A549 (cell line): ENCODE measurements around the gene C1orf141. TPM values are rescaled to one million over a fixed set of nuclear protein-coding genes. Genes with fewer than 3 reads are reported as not detected.

Experiments
- ATAC-seq, 2 experiments: fragments of 200-7000 bp in 1 of 2; fragments of >200 bp in 1 of 2; cut with Nextera tagmentation in 1 of 2; cut with Tn5 transposase in 1 of 2; 3 replicates each; pipeline versions ENCODE4 v1.8.0 to v1.9.1; 2018 to 2020; ENCODE audit warnings: mild to moderate bottlenecking in 1 of 2, moderate library complexity in 1 of 2
- CTCF ChIA-PET: fragments of 300-600 bp; sonication (Branson Sonifier 250); formaldehyde crosslinking; extraction: SDS; loops from one replicate; lab custom pipeline; 2021; ENCODE audit warnings: antibody characterized with exemption, inconsistent platforms; lab: Yijun Ruan, JAX
- POLR2A ChIA-PET: fragments of 350-600 bp; formaldehyde crosslinking; extraction: SDS; loops from one replicate; lab custom pipeline; 2021; ENCODE audit warnings: antibody characterized with exemption, inconsistent platforms; lab: Yijun Ruan, JAX
- DNase-seq, 2 experiments: peaks; one replicate each; pipeline versions ENCODE4 v3.0.0 to v3.0.0-alpha.2; 2011 to 2016; ENCODE audit warnings: low read depth in 1 of 2, low spot score in 1 of 2
- FAIRE-seq: peaks from 2 replicates; lab custom pipeline; 2011; peaks lifted over from hg19 to GRCh38; lab: Jason Lieb, UNC
- H3K27ac ChIP-seq, 2 experiments: fragments of >200 bp; sonication (Bioruptor Twin); formaldehyde crosslinking; 3 replicates each; pipeline ENCODE4 v1.5.1; 2016 to 2017
- H3K4me1 ChIP-seq: fragments of >200 bp; sonication (Bioruptor Twin); formaldehyde crosslinking; 3 replicates; pipeline ENCODE4 v1.6.1; 2016
- H3K4me2 ChIP-seq: fragments of >200 bp; sonication (Bioruptor Twin); formaldehyde crosslinking; 3 replicates; pipeline ENCODE4 v1.6.1; 2016
- H3K4me3 ChIP-seq: fragments of >200 bp; sonication (Bioruptor Twin); formaldehyde crosslinking; 3 replicates; pipeline ENCODE4 v1.5.1; 2016
- H3K9me3 ChIP-seq: fragments of >200 bp; sonication (Bioruptor Twin); formaldehyde crosslinking; 3 replicates; pipeline ENCODE4 v1.6.1; 2016
- CBX2 ChIP-seq: fragments of 200-600 bp; sonication (generic); IDR thresholded peaks from 2 replicates; pipeline ENCODE4 v1.6.1; 2016; ENCODE audit warnings: low read depth, mild to moderate bottlenecking, borderline replicate concordance
- CBX8 ChIP-seq: fragments of 200-600 bp; sonication (generic); IDR thresholded peaks from 2 replicates; pipeline ENCODE4 v1.6.1; 2016
- CEBPB ChIP-seq, 2 experiments: fragments of >200 bp in 1 of 2; sonication (Bioruptor Twin) in 1 of 2; formaldehyde crosslinking in 1 of 2; IDR thresholded peaks; 2 replicates each; pipeline ENCODE4 v1.6.1; 2012 to 2016
- CHD4 ChIP-seq: fragments of 200-600 bp; sonication (generic); IDR thresholded peaks from 2 replicates; pipeline ENCODE4 v1.6.1; 2016; ENCODE audit warnings: antibody characterized with exemption, mild to moderate bottlenecking, borderline replicate concordance
- EHF ChIP-seq: fragments of 250-450 bp; sonication (Bioruptor Pico); IDR thresholded peaks from 2 replicates; pipeline ENCODE4 v1.5.0; 2020; ENCODE audit warnings: mild to moderate bottlenecking
- EHMT2 ChIP-seq: fragments of 200-600 bp; sonication (generic); IDR thresholded peaks from 2 replicates; pipeline ENCODE4 v1.6.1; 2016; ENCODE audit warnings: antibody characterized with exemption, low read depth, mild to moderate bottlenecking, moderate library complexity
- ESRRA ChIP-seq: fragments of 150-350 bp; IDR thresholded peaks from 2 replicates; pipeline ENCODE4 v1.6.1; 2014; ENCODE audit warnings: mild to moderate bottlenecking, low read length, borderline replicate concordance
- FOSB ChIP-seq: fragments of 250-450 bp; sonication (Bioruptor Pico); IDR thresholded peaks from 2 replicates; pipeline ENCODE4 v1.5.0; 2020; ENCODE audit warnings: mild to moderate bottlenecking, moderate library complexity
- FOSL2 ChIP-seq, 2 experiments: fragments of 450-650 bp in 1 of 2; fragments of >200 bp in 1 of 2; sonication (Bioruptor Twin) in 1 of 2; formaldehyde crosslinking; IDR thresholded peaks; 2 replicates each; pipeline versions ENCODE4 v1.5.0 to v1.6.1; 2016 to 2020; ENCODE audit warnings: mild to moderate bottlenecking in 1 of 2, moderate library complexity in 1 of 2
- HEYL ChIP-seq: fragments of 250-450 bp; sonication (Bioruptor Pico); IDR thresholded peaks from 2 replicates; pipeline ENCODE4 v1.8.0; 2021; ENCODE audit warnings: mild to moderate bottlenecking, moderate library complexity
- HOXB13 ChIP-seq: fragments of 250-450 bp; sonication (Bioruptor Pico); IDR thresholded peaks from 2 replicates; pipeline ENCODE4 v1.5.0; 2020; ENCODE audit warnings: low read depth, mild to moderate bottlenecking, moderate library complexity
- MAFK ChIP-seq: fragments of 450-650 bp; IDR thresholded peaks from 2 replicates; pipeline ENCODE4 v1.6.1; 2014; ENCODE audit not compliant: partially characterized antibody
- NFE2L2 ChIP-seq: fragments of 150-350 bp; conservative IDR thresholded peaks from 2 replicates; pipeline ENCODE4 v1.6.1; 2014; ENCODE audit warnings: low read length
- NPAS2 ChIP-seq: fragments of 250-450 bp; sonication (Bioruptor Pico); IDR thresholded peaks from 2 replicates; pipeline ENCODE4 v1.8.0; 2022; ENCODE audit warnings: mild to moderate bottlenecking, moderate library complexity, borderline replicate concordance
- PHF8 ChIP-seq: fragments of 200-600 bp; sonication (generic); IDR thresholded peaks from 2 replicates; pipeline ENCODE4 v1.6.1; 2016; ENCODE audit warnings: low read depth, mild to moderate bottlenecking, antibody characterized with exemption, moderate library complexity, borderline replicate concordance
- RCOR1 ChIP-seq: fragments of 150-350 bp; IDR thresholded peaks from 2 replicates; pipeline ENCODE4 v1.6.1; 2014; ENCODE audit warnings: antibody characterized with exemption, low read length, low read depth
- RFX5 ChIP-seq: fragments of 450-650 bp; IDR thresholded peaks from 2 replicates; pipeline ENCODE4 v1.7.1; 2014; ENCODE audit warnings: antibody characterized with exemption, mild to moderate bottlenecking, moderate library complexity
- RNF2 ChIP-seq: fragments of 200-600 bp; sonication (generic); IDR thresholded peaks from 2 replicates; pipeline ENCODE4 v1.6.1; 2016; ENCODE audit warnings: low read depth, mild to moderate bottlenecking, antibody characterized with exemption, moderate library complexity, borderline replicate concordance
- TFCP2L1 ChIP-seq: fragments of 250-450 bp; sonication (Bioruptor Pico); IDR thresholded peaks from 2 replicates; pipeline ENCODE4 v1.5.0; 2021; ENCODE audit warnings: mild to moderate bottlenecking
- ZC3H11A ChIP-seq: fragments of 450-650 bp; IDR thresholded peaks from 2 replicates; pipeline ENCODE4 v1.6.1; 2014; ENCODE audit warnings: antibody characterized with exemption, mild to moderate bottlenecking
- ZNF302 ChIP-seq: fragments of 250-450 bp; sonication (Bioruptor Pico); IDR thresholded peaks from 2 replicates; pipeline ENCODE4 v1.9.0; 2021; ENCODE audit warnings: inconsistent platforms, mild to moderate bottlenecking, moderate library complexity
- WGBS: methylation state at CpG from one replicate; pipeline ENCODE4 v1.1.6; 2017; ENCODE audit errors: missing lambda C conversion rate; 5-methylcytosine and 5-hydroxymethylcytosine counted together
- polyA plus RNA-seq, 4 experiments: library from polyadenylated mRNA; depleted of rRNA in 3 of 4; stranded (reverse); fragments of >200 nt; fragmentation: RNase III in 1 of 4; extraction: RNeasy Plus Mini Kit Qiagen cat#74134 plus additional on column Dnase treatment in 1 of 4; gene quantifications; 2 replicates in 3 of 4; 3 replicates in 1 of 4; pipeline ENCODE4 v1.2.3, GENCODE V29; 2011 to 2017
- TF ChIP-seq, protein P1 (sequence below): IDR thresholded peaks from 2 replicates; pipeline ENCODE4 v1.6.1; 2012
- TF ChIP-seq, protein P2 (sequence below): IDR thresholded peaks from 2 replicates; pipeline ENCODE4 v1.6.1; 2012
- TF ChIP-seq, protein P3 (sequence below): fragments of 150-350 bp; IDR thresholded peaks from 2 replicates; pipeline ENCODE4 v1.6.1; 2014; ENCODE audit warnings: low read depth, mild to moderate bottlenecking, low read length
- TF ChIP-seq, protein P4 (sequence below): fragments of 450-650 bp; IDR thresholded peaks from 2 replicates; pipeline ENCODE4 v1.6.1; 2014; ENCODE audit warnings: antibody characterized with exemption

C1orf141 gene
- polyA plus RNA-seq, 2 of the 4 experiments (the other 2 are of a cell fraction) = not detected

DNA sequence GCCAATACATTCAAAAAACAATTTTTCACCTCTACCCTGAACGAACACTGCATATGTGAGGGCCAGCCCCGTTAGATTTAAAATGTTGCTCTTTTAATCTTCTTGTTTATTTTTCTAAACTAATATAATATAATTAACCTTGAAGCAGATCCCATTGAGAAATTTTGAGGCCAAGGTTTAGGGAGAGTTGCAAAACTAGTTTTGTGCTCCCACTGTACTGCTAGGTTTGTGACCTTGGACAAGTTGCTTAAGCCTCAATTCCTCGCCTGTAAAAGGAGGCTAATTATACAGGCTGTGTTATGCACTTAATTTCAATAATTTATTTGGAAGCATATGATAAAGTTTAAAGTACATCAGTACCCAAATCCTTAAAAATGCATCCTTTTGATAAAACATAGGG is 35.2 kb upstream of the C1orf141 start:
- FAIRE-seq (no peak), ATAC-seq (no peak), DNase-seq (no peak)
- Histone ChIP-seq H3K27ac (no peak overlapping the region), H3K9me3 (no peaks in the 10 kb centered on the region), H3K4me3 (no peak overlapping the region), H3K4me2 (no peak overlapping the region), H3K4me1 (no peaks in the 10 kb centered on the region)
- POLR2A ChIA-PET = no interaction called here
- 44% methylated on average over 3 of the region's 3 CpGs for WGBS
- CTCF ChIA-PET = interaction anchor here (0.6 kb wide), 1 partner anchor 41 kb away, joined by 3 read pairs; no protein-coding TSS in a partner anchor
- TF ChIP-seq, protein P1, sequence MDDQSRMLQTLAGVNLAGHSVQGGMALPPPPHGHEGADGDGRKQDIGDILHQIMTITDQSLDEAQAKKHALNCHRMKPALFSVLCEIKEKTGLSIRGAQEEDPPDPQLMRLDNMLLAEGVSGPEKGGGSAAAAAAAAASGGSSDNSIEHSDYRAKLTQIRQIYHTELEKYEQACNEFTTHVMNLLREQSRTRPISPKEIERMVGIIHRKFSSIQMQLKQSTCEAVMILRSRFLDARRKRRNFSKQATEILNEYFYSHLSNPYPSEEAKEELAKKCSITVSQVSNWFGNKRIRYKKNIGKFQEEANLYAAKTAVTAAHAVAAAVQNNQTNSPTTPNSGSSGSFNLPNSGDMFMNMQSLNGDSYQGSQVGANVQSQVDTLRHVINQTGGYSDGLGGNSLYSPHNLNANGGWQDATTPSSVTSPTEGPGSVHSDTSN = no peak
- TF ChIP-seq FOSL2 (IDR thresholded peaks at IDR 0.05) (no peak), FOSL2 (CRISPR knock-in tag; IDR thresholded peaks at IDR 0.05) (no peak), RCOR1 (no peak), CHD4 (no peak), ZC3H11A (no peak)
- TF ChIP-seq, protein P2, sequence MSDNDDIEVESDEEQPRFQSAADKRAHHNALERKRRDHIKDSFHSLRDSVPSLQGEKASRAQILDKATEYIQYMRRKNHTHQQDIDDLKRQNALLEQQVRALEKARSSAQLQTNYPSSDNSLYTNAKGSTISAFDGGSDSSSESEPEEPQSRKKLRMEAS = no peak
- TF ChIP-seq, all 56 proteins: peak for 0

DNA sequence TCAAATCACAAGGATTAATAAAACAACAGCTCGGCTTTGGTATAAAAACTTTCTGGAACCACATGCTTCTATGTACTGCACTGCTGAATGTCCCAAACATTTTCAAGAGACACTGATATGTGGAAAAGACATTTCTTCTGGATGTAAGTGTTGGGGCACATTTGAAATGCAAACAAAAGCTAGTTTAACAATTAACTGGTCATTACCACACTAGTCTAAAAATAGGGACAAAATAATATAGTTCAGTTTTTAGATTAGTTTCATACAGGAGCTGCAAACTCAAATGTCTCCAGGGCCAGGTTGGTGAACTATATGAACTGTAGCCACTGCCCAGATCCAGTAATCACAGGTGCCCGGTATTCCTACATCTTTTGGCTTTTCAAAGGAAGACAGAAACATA is 34.7 kb upstream of the C1orf141 start:
- Histone ChIP-seq H3K9me3 (no peaks in the 10 kb centered on the region), H3K27ac (no peak overlapping the region), H3K4me3 (no peak overlapping the region), H3K4me2 (no peak overlapping the region), H3K4me1 (no peaks in the 10 kb centered on the region)
- WGBS = 64% methylated on average over 2 of the region's 2 CpGs
- no peak for DNase-seq
- no peak for FAIRE-seq
- TF ChIP-seq EHF (CRISPR knock-in tag) (no peak), RNF2 (no peak), FOSB (CRISPR knock-in tag) (no peak), TFCP2L1 (CRISPR knock-in tag) (no peak), NPAS2 (CRISPR knock-in tag) (no peak), FOSL2 (IDR thresholded peaks at IDR 0.05) (no peak), FOSL2 (CRISPR knock-in tag; IDR thresholded peaks at IDR 0.05) (no peak), CHD4 (no peak), PHF8 (no peak), RCOR1 (no peak), ZC3H11A (no peak), RFX5 (no peak), CBX2 (no peak), CBX8 (no peak), ESRRA (no peak), HEYL (CRISPR knock-in tag) (no peak)
- TF ChIP-seq, protein P3, sequence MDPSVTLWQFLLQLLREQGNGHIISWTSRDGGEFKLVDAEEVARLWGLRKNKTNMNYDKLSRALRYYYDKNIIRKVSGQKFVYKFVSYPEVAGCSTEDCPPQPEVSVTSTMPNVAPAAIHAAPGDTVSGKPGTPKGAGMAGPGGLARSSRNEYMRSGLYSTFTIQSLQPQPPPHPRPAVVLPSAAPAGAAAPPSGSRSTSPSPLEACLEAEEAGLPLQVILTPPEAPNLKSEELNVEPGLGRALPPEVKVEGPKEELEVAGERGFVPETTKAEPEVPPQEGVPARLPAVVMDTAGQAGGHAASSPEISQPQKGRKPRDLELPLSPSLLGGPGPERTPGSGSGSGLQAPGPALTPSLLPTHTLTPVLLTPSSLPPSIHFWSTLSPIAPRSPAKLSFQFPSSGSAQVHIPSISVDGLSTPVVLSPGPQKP = no peak
- ATAC-seq = no peak
- POLR2A ChIA-PET = no interaction called here
- CTCF ChIA-PET = interaction anchor here (0.5 kb wide), 1 partner anchor 235 kb away, joined by 3 read pairs; no protein-coding TSS in a partner anchor

DNA sequence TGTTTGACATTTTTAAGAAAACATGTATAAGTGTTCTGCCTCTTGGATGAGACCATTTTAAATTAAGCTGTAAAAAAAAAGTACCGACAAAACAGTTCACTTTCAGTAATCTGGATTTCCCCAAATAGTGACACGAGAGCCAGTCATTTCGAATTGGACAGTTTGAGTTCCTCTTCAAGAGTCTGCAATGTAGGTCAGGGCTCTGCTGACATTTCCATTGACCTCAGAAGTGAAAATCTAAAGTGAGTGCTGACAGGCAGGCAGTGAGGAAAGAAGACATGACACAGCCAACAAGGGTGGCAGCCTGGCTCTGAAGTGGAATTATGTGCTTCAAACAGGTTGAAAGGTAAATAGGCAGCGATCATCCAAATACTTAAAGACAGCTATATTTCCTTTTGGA is 31.4 kb upstream of the C1orf141 start, which contains the start of gene IL23R:
IL23R (plus strand) TSS at position 259 of the 400 bp plus-strand sequence. CDS start 1,667 bp downstream, outside the sequence.
- FAIRE-seq = no peak
- no peak within 1 kb of the TSS for H3K4me3 ChIP-seq
- no peak for ATAC-seq
- no peak within 1 kb of the TSS for H3K27ac ChIP-seq
- ChIA-PET POLR2A (no interaction called here), CTCF (interaction anchor here (0.6 to 3.6 kb wide), 2 partner anchors 18 to 1747 kb away, joined by 6 to 15 read pairs; no protein-coding TSS in a partner anchor)
- no peak within 1 kb of the TSS for H3K4me2 ChIP-seq
- no peaks in the 10 kb centered on the region for H3K9me3 ChIP-seq
- no peak for DNase-seq
- peaks cover 4% of the 10 kb centered on the region; the same call in 1 of the 3 replicates for H3K4me1 ChIP-seq
- 60% methylated on average over 4 of the region's 4 CpGs for WGBS
- TF ChIP-seq NFE2L2 = no peak
- TF ChIP-seq TFCP2L1 (CRISPR knock-in tag) = no peak
- TF ChIP-seq CHD4 = no peak
- TF ChIP-seq MAFK = no peak
- no peak for TF ChIP-seq CEBPB (IDR thresholded peaks at IDR 0.05)
- TF ChIP-seq, protein P3 = no peak
- no peak for TF ChIP-seq NPAS2 (CRISPR knock-in tag)
- TF ChIP-seq, protein P4, sequence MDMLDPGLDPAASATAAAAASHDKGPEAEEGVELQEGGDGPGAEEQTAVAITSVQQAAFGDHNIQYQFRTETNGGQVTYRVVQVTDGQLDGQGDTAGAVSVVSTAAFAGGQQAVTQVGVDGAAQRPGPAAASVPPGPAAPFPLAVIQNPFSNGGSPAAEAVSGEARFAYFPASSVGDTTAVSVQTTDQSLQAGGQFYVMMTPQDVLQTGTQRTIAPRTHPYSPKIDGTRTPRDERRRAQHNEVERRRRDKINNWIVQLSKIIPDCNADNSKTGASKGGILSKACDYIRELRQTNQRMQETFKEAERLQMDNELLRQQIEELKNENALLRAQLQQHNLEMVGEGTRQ = no peak
- TF ChIP-seq FOSB (CRISPR knock-in tag) = no peak
- TF ChIP-seq HOXB13 (CRISPR knock-in tag) = no peak
- TF ChIP-seq ESRRA = no peak
- no peak for TF ChIP-seq ZNF302 (CRISPR knock-in tag)
- TF ChIP-seq ZC3H11A = no peak
- TF ChIP-seq EHMT2 = no peak
